ENCODE results near the gene GLB1L2.

GLB1L2 gene

DNA sequence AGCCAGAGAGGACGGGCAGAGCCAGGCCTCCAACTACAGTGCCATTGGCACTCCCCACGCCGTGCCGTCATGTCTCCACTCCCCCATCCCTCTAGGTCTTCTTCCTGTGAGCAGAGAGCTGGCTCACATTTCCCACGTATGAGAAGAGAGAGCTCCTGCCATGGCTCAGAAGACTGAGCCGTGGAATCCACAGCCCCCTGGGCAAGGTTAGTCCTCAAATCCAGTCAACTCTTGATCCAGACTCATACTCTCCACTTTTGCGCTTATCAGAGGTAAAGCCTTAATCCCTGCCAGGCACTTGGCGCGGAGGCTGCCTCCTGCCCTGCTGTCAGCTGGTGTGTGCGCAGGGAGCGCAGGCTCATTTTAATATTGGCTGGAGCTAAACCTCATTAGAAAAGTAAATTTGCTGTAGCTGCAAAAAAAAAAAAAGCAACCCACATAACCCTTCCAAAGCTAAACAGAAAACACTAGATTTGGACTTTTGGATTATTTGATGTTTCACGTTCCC, 75.6 kb downstream of the GLB1L2 start:
- no peak for FAIRE-seq

DNA sequence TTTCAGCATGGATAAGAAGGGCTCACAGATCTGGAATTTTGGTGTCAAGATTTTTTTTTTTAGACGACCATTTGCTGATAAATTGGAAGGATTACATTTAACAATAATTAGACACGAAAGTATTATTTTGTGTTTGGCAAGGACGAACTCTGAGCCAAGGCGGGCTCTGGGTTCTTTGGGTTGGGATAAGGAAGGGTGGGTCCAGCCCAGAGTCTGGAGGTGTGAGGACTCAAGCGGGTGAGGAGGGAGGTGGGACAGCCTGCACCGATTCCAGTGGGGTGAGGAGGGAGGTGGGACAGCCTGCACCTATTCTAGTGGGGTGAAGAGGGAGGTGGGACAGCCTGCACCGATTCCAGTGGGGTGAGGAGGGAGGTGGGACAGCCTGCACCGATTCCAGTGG, 76.1 kb downstream of the GLB1L2 start:
- no peak for FAIRE-seq

DNA sequence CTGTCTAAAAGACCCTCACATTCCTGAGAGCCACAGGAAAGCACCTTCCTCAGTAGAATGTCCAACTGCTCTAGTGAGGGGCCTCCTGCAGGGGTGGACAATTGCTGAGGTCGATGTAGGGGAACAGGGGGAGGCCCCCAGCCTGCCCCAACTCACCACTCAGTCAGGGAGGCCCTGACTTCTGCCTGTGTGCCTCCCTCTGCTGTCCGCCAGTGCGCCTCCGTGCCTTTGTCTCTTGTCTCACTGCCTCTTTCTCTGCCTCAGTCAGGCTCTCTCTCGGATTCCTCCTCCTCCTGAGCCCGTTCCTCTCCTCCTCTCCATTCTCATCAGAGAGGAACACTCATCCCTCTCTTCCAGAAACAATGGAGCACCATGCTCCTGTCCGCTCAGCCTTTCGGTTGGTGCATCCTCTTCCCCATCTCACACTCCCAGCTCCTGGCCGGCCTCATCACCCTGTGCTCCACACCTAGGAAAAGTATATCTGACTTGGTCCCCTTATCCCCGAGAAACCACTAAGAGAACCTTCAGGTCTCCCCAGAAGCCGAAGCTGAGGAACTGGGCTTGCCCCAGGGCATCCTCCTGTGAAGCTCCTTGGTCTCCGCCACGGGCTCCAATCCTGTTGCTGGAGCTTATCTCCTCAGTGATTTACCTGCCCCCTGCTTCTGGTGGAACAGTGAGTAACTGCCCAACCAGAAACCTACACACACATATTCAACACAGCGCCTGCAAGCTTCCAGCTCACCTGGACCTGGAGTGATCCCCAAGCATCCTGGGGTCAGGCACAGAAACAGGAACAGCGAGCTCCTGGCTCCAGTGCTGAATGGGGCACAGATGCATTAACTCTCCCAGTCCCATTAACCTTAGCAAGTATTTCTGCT, 78.0 kb downstream of the GLB1L2 start:
- FAIRE-seq = no peak

DNA sequence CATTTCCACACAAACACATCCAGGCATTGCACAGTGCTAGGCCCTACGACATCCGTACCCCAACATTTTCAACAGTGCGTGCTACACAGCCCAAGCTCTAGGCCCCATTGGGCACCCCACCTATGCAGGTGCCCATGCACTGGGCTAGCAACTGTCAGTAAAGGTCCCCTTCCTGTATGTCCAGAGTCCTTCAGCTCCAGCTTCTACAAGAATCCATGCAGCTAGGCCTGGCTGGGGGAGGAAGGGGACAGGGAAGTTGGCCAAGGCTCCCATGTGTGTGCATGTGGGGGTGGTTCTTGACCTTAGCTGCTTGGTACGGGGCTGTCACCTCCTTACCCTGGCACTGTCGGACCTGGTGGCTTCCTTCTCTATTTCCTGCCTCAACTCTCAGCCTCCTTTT, 79.0 kb downstream of the GLB1L2 start:
- FAIRE-seq = no peak

GRCh38 chr11:134412203-134413042, 80.6 kb downstream of the GLB1L2 start, which contains the start of gene B3GAT1:
TSS of gene B3GAT1 (minus strand) at chr11:134412242. CDS start at chr11:134387659, 24,583 bp downstream.
- FAIRE-seq = no peak

DNA sequence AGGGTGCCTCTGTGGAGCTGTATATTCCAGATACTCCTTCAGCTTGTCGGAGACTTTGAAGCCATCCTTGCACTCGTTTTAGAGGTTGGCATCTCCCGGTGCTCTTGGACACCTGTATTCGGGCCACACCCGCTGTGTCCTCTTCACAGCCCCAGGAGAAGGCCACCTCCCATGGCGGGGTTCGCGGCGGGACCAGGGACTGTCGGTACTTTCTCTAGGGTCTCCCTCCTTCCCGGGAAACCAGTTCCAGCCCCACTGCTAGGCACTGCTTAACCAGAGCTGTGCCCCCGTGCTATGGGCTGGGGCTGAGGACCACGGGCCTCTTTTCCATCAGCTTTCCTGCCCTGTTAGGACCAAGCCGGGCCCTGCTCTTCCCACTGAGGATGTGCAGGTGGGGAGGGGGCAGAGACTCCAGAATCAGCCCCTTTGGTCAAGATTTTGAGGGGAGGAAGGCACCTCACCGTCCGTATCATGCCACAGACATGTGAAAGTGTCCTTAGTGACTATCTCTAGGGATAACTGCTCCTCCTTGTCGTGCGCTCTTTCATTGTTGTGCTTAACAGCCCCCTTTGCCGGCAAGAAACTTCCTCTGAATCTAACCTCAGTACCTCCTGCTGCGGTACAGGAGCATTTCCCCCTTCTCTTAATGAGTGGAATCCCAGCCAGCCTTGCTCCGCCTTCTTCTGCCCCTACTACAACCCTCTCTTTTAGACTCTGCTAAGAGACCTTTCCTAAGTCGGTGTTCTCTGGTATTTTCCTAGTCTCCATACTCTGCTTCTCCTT, 81.4 kb downstream of the GLB1L2 start:
- no peak for FAIRE-seq

DNA sequence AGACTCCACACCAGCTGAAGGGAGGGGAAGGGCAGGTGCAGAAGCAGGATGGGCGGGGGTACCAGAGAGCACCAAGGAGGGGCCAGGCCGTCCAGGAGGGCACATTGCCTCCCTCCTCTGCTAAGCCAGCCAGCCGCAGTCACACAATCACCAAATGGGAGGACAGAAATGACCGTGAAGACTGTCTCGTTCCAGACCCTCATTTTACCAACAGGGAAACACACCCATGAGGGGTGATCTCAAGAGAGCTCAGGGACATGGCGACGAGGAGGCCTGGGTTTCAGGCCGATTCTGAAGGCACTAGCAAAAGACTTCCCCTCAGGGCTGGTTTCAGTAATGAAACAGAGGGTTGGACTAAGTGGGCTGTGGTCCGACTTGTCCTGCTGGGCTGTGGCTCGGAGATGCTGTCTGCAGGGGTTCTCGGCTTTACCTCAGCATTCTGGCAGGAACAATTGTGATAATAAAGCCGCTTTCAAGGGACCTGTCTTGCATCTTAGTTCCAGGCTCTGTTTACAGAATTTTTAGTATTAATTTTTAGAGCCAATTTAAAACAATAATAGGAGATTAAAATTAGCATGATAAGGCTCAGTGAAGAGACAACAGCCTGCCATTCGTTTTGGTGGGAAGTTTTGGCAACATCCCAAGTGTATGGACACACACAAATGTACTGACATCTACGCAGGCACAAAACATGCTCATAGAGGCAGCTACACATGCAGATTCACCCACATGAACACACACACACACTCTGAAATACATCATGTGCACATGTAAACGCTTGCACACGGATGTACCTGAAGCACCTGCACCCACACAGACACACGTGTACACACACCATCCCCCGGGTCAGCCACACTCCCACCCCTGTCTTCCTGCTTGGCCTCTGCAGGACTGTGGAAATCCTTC, 82.3 kb downstream of the GLB1L2 start:
- no peak for FAIRE-seq

- FAIRE-seq = no peak
Measured at GRCh38 chr11:134414766-134415765, 83.3 kb downstream of the GLB1L2 start.

GRCh38 chr11:134416726-134417125, 84.9 kb downstream of the GLB1L2 start:
- no peak for FAIRE-seq

DNA sequence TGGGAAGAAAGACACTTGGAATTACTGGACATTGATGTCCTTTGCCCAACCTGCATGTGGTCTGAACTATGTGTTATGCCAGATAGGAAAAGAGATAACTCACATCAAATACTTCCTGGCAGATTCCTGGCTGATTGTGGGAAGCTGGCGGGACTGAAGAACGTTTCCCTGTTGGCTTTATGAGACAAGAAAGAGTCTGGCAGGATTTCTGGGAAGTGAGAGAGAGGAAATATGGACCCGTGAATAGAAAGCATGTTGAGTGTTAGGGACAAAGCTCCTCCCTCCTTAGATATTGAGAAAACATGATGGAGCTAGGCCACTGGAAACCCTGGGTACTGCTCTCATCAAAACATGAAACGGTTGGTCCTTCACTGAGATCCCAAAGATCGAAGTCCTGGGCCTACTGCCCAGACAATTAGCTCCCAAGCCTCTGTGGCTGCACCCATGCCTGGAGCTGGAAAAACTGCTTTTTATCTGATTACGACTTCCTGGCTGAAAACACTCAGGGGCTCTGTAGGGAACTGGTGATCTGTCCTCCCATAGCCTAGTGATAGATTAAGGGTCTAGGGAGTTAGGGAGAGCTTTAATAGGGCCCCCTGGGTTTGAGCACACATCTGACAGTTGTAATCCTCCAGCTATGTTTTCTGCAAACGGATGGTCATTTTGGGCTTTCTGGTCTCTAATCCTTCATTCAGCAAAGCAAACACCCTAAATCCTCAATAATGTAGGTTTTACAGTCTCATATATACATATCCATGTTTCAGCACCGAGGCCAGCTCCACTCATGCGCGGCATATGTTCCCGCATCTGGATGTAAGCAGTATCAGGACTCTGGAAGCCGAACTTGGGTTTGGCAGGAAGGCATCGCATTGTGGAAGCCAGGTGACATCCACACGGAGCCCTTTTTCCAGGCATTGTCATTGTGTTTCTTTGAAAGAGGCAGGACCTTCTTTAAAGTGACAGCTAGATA, 86.4 kb downstream of the GLB1L2 start:
- FAIRE-seq = no peak

- FAIRE-seq = no peak
Measured at GRCh38 chr11:134423106-134423505, 91.3 kb downstream of the GLB1L2 start.

- no peak for FAIRE-seq
Measured at GRCh38 chr11:134425413-134425812, 93.6 kb downstream of the GLB1L2 start.
